Transverse colon (tissue), 4 donors: Measurements from ENCODE around the gene PCP4L1. TPM values are rescaled to one million over a fixed set of nuclear protein-coding genes. Genes with fewer than 3 reads are reported as not detected.

Experiments
- DNase-seq: peaks from one replicate; pipeline ENCODE4 v3.0.0-alpha.2; 2019
- H3K27ac ChIP-seq, 4 donors: fragments of 200-600 bp; sonication (generic); 2 replicates each; pipeline ENCODE4 v1.5.1; 2016 to 2018; ENCODE audit warnings: inconsistent platforms in 4 of 4
- H3K27me3 ChIP-seq: fragments of 200-600 bp; sonication (generic); 2 replicates; pipeline ENCODE4 v1.5.1; 2017; ENCODE audit warnings: inconsistent platforms
- H3K36me3 ChIP-seq, 4 donors: fragments of 200-600 bp; sonication (generic); 2 replicates each; pipeline ENCODE4 v1.5.1; 2017 to 2019; ENCODE audit warnings: inconsistent platforms in 4 of 4
- H3K4me1 ChIP-seq, 4 donors: fragments of 200-600 bp; sonication (generic); 2 replicates each; pipeline ENCODE4 v1.5.1; 2017 to 2020; ENCODE audit warnings: inconsistent platforms in 4 of 4
- H3K4me3 ChIP-seq, 4 donors: fragments of 200-600 bp; sonication (generic); 1 replicate in 1 of 4; 2 replicates in 3 of 4; pipeline versions ENCODE4 v1.5.1 to v1.6.1; 2017 to 2019; ENCODE audit warnings: inconsistent platforms in 4 of 4
- H3K9me3 ChIP-seq, 2 donors: fragments of 200-600 bp; sonication (generic); 2 replicates each; pipeline ENCODE4 v1.5.1; 2017 to 2019; ENCODE audit warnings: inconsistent platforms in 2 of 2
- EP300 ChIP-seq: sonication (generic); formaldehyde crosslinking; IDR thresholded peaks from one replicate; pipeline ENCODE4 v1.6.1; 2017; ENCODE audit warnings: antibody characterized with exemption, low read depth
- POLR2A ChIP-seq: fragments of 450-650 bp; IDR thresholded peaks from one replicate; pipeline ENCODE4 v1.6.1; 2016; ENCODE audit warnings: antibody characterized with exemption, mild to moderate bottlenecking, moderate library complexity
- POLR2AphosphoS5 ChIP-seq, 3 donors: sonication (generic); formaldehyde crosslinking; IDR thresholded peaks; one replicate each; pipeline ENCODE4 v1.6.1; 2016; ENCODE audit warnings: antibody characterized with exemption in 3 of 3
- WGBS, 2 donors: methylation state at CpG; one replicate each; pipeline ENCODE4 v1.1.5; 2018; ENCODE audit warnings: low coverage in 1 of 2; 5-methylcytosine and 5-hydroxymethylcytosine counted together
- in situ Hi-C, 4 donors: fragments of 200-750 bp; cut with MboI; loops; one replicate each; pipeline versions ENCODE4 v1.15.0 to v1.15.1; 2017; ENCODE audit warnings: low sequenced_read_pairs in 3 of 4, low pct_ligation_motif_present in 1 of 4, low pct_unique_long_range_greater_than_20kb in 1 of 4
- intact Hi-C: fragments of 100-400 bp; cut with DNase I; formaldehyde crosslinking; loops from one replicate; pipeline ENCODE4 v1.15.1; 2023; ENCODE audit warnings: low total_unique reads
- total RNA-seq, 4 donors: library from RNA; depleted of rRNA; stranded (reverse); fragments of >200 nt; gene quantifications; one replicate each; pipeline ENCODE4 v1.1.0, GENCODE V29; 2016
- TF ChIP-seq, protein P1 (sequence below), 5 experiments: fragments of 200-600 bp in 3 of 5; fragments of 450-650 bp in 2 of 5; sonication (generic) in 3 of 5; IDR thresholded peaks; 1 replicate in 2 of 5; 2 replicates in 3 of 5; pipeline ENCODE4 v1.5.1; 2016 to 2017; ENCODE audit warnings: antibody characterized with exemption in 5 of 5, inconsistent platforms in 3 of 5, mild to moderate bottlenecking in 2 of 5, moderate library complexity in 1 of 5

PCP4L1 gene
- total RNA-seq, 4 donors from 2014 or later, result 1.8 to 2.1 TPM; not detected in 2

DNA sequence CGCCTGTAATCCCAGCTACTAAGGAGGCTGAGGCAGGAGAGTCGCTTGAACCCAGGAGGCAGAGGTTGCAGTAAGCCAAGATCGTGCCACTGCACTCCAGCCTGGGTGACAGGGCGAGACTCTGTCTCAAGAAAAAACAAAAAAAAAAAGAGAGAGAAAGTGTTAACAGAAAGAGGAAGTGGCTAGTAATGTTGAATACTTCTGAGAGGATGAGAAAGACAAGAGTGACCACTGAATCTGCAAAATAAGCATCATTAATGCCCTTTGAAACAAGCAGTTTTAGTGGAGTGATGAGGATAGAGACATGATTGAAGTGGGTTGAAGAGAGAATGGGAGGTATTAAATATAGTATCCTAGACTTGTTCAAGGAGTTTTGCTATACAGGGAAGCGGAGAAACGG is 39.6 kb downstream of the PCP4L1 start:
- no peaks in the 10 kb centered on the region for H3K36me3 ChIP-seq
- no peak for DNase-seq
- no peaks in the 10 kb centered on the region for H3K9me3 ChIP-seq
- H3K4me1 ChIP-seq, result no peaks in the 10 kb centered on the region
- no peak overlapping the region for H3K4me3 ChIP-seq
- no peak for TF ChIP-seq POLR2AphosphoS5 (IDR thresholded peaks at IDR 0.05)
- TF ChIP-seq, protein P1, sequence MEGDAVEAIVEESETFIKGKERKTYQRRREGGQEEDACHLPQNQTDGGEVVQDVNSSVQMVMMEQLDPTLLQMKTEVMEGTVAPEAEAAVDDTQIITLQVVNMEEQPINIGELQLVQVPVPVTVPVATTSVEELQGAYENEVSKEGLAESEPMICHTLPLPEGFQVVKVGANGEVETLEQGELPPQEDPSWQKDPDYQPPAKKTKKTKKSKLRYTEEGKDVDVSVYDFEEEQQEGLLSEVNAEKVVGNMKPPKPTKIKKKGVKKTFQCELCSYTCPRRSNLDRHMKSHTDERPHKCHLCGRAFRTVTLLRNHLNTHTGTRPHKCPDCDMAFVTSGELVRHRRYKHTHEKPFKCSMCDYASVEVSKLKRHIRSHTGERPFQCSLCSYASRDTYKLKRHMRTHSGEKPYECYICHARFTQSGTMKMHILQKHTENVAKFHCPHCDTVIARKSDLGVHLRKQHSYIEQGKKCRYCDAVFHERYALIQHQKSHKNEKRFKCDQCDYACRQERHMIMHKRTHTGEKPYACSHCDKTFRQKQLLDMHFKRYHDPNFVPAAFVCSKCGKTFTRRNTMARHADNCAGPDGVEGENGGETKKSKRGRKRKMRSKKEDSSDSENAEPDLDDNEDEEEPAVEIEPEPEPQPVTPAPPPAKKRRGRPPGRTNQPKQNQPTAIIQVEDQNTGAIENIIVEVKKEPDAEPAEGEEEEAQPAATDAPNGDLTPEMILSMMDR (IDR thresholded peaks at IDR 0.05), result no peak
- TF ChIP-seq POLR2A, result no peak
- no peak for TF ChIP-seq EP300
- no peak overlapping the region for H3K27ac ChIP-seq
- H3K27me3 ChIP-seq, result no peaks in the 10 kb centered on the region
- in situ Hi-C loops (no loop called here), intact Hi-C loops (no loop called here)
- 92 to 97% methylated on average over 4 to 6 of the region's 6 CpGs for WGBS, 2 donors

DNA sequence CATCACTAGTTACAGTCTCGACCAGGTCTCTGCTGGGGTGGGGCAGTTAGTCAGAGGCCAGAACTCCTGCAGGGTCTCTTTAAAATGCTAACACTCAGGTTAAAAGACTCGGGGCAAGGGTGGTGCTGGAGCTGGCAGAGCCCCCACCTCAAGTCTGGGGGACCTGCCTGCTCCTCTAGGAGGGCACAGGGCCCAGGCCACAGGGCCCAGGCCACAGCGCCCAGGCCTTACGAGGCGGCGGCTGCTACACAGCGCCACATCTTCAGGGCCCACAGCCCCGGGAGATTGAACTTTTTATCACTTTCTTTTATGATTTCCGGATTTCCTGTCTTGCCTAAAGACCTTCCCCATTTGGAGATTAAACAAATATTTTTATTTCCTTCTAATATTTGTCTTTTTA is 40.8 kb downstream of the PCP4L1 start:
- in situ Hi-C loops, result no loop called here

DNA sequence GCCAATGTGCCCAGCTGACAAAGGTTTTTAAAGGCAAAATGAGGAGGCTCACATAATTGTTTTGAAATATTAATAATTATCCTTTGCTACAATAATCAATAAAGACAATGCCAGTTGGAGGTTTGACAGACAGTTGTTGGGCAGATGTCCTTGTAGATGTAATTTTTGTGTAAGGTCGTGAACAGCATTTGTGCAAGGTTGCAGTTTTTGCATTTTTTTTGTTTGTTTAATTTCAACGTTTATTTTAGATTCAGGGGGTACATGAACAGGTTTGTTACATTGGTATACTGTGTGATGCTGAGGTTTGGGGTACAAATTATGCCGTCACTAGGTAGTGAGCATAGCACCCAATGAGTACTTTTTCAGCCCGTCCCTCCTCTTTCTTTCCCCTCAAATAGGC is 41.9 kb downstream of the PCP4L1 start:
- no peaks in the 10 kb centered on the region for H3K27me3 ChIP-seq
- no peak overlapping the region for H3K27ac ChIP-seq
- in situ Hi-C loops (no loop called here), intact Hi-C loops (no loop called here)
- TF ChIP-seq POLR2AphosphoS5 (IDR thresholded peaks at IDR 0.05) (no peak), EP300 (no peak), POLR2A (no peak)
- TF ChIP-seq, protein P1 (IDR thresholded peaks at IDR 0.05), result no peak
- no peak overlapping the region for H3K4me3 ChIP-seq
- peaks cover 10 to 16% (median 12%) of the 10 kb centered on the region in 4 donors for H3K4me1 ChIP-seq
- no peaks in the 10 kb centered on the region for H3K36me3 ChIP-seq
- 91 to 98% methylated on average over 4 of the region's 4 CpGs for WGBS, 2 donors
- H3K9me3 ChIP-seq, result no peaks in the 10 kb centered on the region
- DNase-seq, result no peak

More for the DNA sequence above, 40.8 kb downstream of the PCP4L1 start:
- Histone ChIP-seq H3K4me3 (no peak overlapping the region), H3K9me3 (no peaks in the 10 kb centered on the region), H3K27ac (no peak overlapping the region), H3K4me1 (peaks cover 0 to 4% (median 2%) of the 10 kb centered on the region in 4 donors), H3K27me3 (no peaks in the 10 kb centered on the region), H3K36me3 (no peaks in the 10 kb centered on the region)
- TF ChIP-seq POLR2AphosphoS5 (IDR thresholded peaks at IDR 0.05), result no peak
- TF ChIP-seq EP300, result no peak
- no peak for TF ChIP-seq POLR2A
- DNase-seq, result no peak
- intact Hi-C loops, result no loop called here
- WGBS, 2 donors, result 70 to 100% methylated on average over 1 to 9 of the region's 9 CpGs

DNA sequence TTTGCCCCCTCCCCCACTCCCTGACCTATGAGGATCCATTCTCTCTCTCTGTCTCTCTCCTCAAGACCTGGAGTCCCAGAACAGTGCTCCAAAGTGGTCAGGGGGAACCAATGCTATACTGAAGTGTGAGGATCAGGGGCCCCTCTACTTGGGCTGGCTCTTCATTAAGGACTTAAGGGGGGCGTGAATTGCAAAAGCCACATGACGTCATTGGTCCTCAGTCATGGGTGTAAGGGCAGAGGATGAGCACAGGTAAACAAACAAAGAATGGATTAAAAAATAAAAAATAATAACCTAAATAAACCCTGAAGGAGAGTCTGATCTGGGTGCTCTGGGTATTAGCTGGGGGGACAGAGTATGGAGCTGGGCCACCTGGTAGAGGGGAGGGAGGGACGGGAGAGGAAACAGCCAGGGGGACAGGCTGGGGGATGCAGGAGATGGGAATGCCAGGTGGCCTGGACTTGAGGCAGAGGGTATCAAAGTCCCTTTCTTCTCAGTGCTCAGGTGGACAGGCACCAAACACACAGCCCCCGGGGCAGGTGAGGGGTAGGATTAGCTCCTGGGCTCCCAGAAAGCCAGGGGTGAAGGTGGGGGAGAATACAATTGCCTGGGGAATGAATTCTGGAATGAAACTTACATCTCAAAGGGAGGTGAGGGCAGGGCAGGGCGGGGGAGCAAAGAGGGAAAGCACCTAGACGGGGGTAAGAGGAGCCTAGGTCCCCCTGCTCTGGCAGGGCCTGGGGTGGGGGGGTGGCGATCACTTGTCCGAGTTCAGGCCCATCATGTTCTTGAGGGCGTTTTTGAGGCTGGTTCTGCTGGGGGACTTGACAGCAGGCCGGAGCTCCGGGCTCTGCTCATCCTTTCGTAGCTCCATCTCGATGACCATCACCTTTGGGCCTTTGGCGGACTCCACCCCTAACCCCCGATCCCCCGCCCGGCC is 46.7 kb downstream of the PCP4L1 start:
- H3K4me1 ChIP-seq, result peaks cover 11 to 24% (median 14%) of the 10 kb centered on the region in 4 donors
- peak overlapping the region; percentile 54 to 85 (median 66) for H3K4me3 ChIP-seq
- TF ChIP-seq POLR2AphosphoS5 (IDR thresholded peaks at IDR 0.05) (no peak), POLR2A (no peak), EP300 (no peak)
- TF ChIP-seq, protein P1 (IDR thresholded peaks at IDR 0.05), result no peak
- no peaks in the 10 kb centered on the region for H3K9me3 ChIP-seq
- no peaks in the 10 kb centered on the region for H3K36me3 ChIP-seq
- DNase-seq, result no peak
- in situ Hi-C loops (no loop called here), intact Hi-C loops (no loop called here)
- WGBS, 2 donors, result 11 to 29% methylated on average over 5 to 17 of the region's 17 CpGs
- H3K27me3 ChIP-seq, result no peaks in the 10 kb centered on the region
- H3K27ac ChIP-seq, result peak overlapping the region; percentile 69 to 77 (median 71)
